Measurements from ENCODE around the gene ARMC5. TPM values are rescaled to one million over a fixed set of nuclear protein-coding genes. Genes with fewer than 3 reads are reported as not detected.

The ARMC5 gene
- total and polyA plus RNA-seq, 9 of the 15 experiments (the other 6 are each of a cell fraction or from before 2014, with no cell fraction given) = 0.11 to 13.5 (median 2.1) TPM

DNA sequence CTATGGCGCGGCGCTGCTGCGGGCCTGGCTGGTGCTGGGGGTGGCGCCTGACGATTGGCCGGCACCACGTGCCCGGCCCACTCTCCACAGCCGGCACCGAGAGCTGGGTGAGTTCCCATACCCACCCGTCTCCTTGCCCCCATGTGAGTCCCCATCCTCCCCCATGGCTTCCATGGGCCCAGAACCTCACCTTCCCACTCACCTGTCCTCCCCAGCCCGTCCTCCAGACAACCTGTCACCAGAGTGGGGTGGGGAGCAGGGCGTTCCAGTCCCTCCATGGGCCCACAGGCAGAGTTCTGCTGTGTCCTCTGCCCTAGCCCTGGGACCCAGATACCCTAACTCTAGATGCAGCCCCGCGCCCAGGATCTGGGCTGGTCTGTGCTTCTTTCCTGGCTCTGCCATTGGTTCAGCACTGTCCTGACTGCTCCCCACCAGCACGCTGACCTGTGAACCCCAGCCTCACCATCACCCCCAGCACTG lies 5.5 kb downstream of the ARMC5 start (continued):
- TF ChIP-seq PHB (CRISPR knock-in tag; IDR thresholded peaks at IDR 0.05) (no peak), FOS (IDR thresholded peaks at IDR 0.05; ENCODE audit: extremely low read depth, insufficient read length) (no peak), RNF2 (IDR thresholded peaks at IDR 0.05) (no peak)

DNA sequence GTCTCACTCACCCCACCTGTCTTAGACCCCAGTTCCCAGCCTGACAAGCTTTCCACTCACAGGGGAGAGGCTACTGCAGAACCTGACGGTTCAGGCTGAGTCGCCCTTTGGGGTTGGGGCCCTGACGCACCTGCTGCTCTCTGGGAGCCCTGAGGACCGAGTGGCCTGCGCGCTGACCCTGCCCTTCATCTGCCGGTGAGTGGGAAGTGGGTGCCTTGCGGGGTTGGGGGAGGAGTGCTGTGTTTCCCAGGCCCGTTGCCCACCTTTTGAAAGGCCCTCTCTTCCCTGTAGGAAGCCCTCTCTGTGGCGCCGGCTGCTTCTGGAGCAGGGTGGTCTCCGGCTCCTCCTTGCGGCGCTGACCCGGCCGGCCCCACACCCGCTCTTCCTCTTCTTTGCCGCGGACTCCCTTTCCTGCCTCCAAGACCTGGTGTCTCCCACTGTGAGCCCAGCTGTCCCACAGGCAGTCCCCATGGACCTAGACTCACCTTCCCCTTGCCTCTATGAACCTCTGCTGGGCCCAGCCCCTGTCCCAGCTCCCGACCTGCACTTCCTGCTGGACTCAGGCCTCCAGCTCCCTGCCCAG lies 6.6 kb downstream of the ARMC5 start:
- in situ Hi-C loops (cut with MboI) (no loop called here), intact Hi-C loops (cut with micrococcal nuclease) (no loop called here)
- Histone ChIP-seq H3K9me1 (ENCODE audit: control insufficient read depth, insufficient read depth, low read length) (no peaks in the 10 kb centered on the region), H3K4me3 (no peak overlapping the region), H3K9ac (ENCODE audit: insufficient read depth in 1 of 2, low read depth in 2 of 2, low read length in 2 of 2) (0 out of 4 replicates have a peak overlapping the region, but pooled peaks of 1 of the 2 experiments have one; percentile 35), H3K9me3 (replicated peaks; ENCODE audit: control insufficient read depth, insufficient read depth, low read depth, low read length) (no peaks in the 10 kb centered on the region), H4K20me1 (replicated peaks; ENCODE audit: control insufficient read depth, insufficient read depth, low read length) (no peaks in the 10 kb centered on the region), H3K4me2 (ENCODE audit: insufficient read depth, low read length) (no peak overlapping the region), H3K27ac (ENCODE audit: extremely low read depth, low read depth, low read length) (no peak overlapping the region), H2AFZ (ENCODE audit: low read depth, low read length) (no peak overlapping the region), H3K27me3 (ENCODE audit: control insufficient read depth in 2 of 2, insufficient read depth in 2 of 2, low read length in 2 of 2) (no peaks in the 10 kb centered on the region), H3K36me3 (ENCODE audit: control insufficient read depth, insufficient read depth, low read length) (peaks cover 48% of the 10 kb centered on the region; the same call in 2 of the 3 replicates), H3K4me1 (replicated peaks in 1 of 2; ENCODE audit: control insufficient read depth in 2 of 2, insufficient read depth in 2 of 2, low read length in 2 of 2) (peaks cover 0 to 21% of the 10 kb centered on the region in 2 experiments; a peak in 1 of 5 replicates), H3K79me2 (ENCODE audit: control insufficient read depth, insufficient read depth, low read length) (peaks cover 5% of the 10 kb centered on the region; the same call in 1 of the 3 replicates)
- FAIRE-seq (no peak), DNase-seq (ENCODE audit: extremely low read depth in 1 of 4, low spot score in 3 of 4) (peak in 1 of 4 experiments; percentile 4), ATAC-seq (no peak)
- no TSS peak for BruUV-seq (replicated peaks)
- TF ChIP-seq MCM5 (IDR thresholded peaks at IDR 0.05; ENCODE audit: low read depth) = no peak
- no peak for TF ChIP-seq RBM25 (IDR thresholded peaks at IDR 0.05; ENCODE audit: low read depth, low read length, severe bottlenecking)
- no peak for TF ChIP-seq EP300 (IDR thresholded peaks at IDR 0.05; ENCODE audit: low read length)
- TF ChIP-seq ETS2 (tag; IDR thresholded peaks at IDR 0.05; ENCODE audit: borderline replicate concordance, poor library complexity, severe bottlenecking) = no peak
- TF ChIP-seq ZNF232 (CRISPR knock-in tag; IDR thresholded peaks at IDR 0.05) = no peak
- TF ChIP-seq SNRNP70 (optimal IDR thresholded peaks at IDR 0.05; ENCODE audit: low read depth, low read length) = no peak
- TF ChIP-seq SMC3 (conservative IDR thresholded peaks at IDR 0.05; ENCODE audit: insufficient read depth, low read depth, low read length) = no peak
- no peak for TF ChIP-seq DACH1 (IDR thresholded peaks at IDR 0.05; ENCODE audit: partially characterized antibody)
- 77% methylated on average over 12 of the region's 20 CpGs for WGBS (ENCODE audit: insufficient coverage, low coverage, missing lambda C conversion rate)
- POLR2A ChIA-PET = no interaction called here
- CTCF ChIA-PET (ENCODE audit: low intra/inter-chr PET ratio) = interaction anchor here (0.6 kb wide), 1 partner anchor 234 kb away, joined by 5 read pairs; no protein-coding TSS in a partner anchor
